Measurements from ENCODE around the gene RNF135. TPM values are rescaled to one million over a fixed set of nuclear protein-coding genes. Genes with fewer than 3 reads are reported as not detected.
A peak's percentile ranks its signal among the peaks of the same experiment; 100 is the strongest.

RNF135 gene
- total RNA-seq, 1 donor from 2014 or later = 4.2 TPM

DNA sequence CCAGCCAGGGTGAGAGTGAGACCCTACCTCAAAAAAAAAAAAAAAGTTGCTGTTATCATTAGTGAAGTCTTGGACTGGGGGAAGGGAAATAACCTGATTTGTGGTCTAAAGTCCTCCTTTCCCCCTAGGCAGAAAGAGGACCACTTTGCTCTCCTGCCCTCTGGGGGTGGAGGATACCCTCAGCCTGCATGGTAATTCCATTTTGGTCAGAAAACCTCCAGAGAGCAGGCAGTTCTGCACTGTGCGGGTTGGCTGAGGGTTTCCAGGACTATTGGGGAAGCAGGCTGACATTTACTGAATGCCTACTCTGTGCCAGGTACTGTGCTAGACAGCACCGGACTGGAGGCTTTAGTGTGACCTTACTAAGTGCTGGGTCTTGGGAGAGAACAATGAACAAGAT lies 46.5 kb upstream of the RNF135 start:
- TF ChIP-seq EZH2 (IDR thresholded peaks at IDR 0.05) = no peak
- TF ChIP-seq, protein P1, sequence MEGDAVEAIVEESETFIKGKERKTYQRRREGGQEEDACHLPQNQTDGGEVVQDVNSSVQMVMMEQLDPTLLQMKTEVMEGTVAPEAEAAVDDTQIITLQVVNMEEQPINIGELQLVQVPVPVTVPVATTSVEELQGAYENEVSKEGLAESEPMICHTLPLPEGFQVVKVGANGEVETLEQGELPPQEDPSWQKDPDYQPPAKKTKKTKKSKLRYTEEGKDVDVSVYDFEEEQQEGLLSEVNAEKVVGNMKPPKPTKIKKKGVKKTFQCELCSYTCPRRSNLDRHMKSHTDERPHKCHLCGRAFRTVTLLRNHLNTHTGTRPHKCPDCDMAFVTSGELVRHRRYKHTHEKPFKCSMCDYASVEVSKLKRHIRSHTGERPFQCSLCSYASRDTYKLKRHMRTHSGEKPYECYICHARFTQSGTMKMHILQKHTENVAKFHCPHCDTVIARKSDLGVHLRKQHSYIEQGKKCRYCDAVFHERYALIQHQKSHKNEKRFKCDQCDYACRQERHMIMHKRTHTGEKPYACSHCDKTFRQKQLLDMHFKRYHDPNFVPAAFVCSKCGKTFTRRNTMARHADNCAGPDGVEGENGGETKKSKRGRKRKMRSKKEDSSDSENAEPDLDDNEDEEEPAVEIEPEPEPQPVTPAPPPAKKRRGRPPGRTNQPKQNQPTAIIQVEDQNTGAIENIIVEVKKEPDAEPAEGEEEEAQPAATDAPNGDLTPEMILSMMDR (IDR thresholded peaks at IDR 0.05) = peak; percentile 5
- no peaks in the 10 kb centered on the region for H3K36me3 Mint-ChIP-seq
- DNase-seq (ENCODE audit: low spot score) = no peak
- H3K27me3 Mint-ChIP-seq (ENCODE audit: insufficient read depth, low read depth) = peaks cover 46% of the 10 kb centered on the region
- no peak overlapping the region for H3K4me2 ChIP-seq
- H4K20me1 ChIP-seq (ENCODE audit: low read depth) = no peaks in the 10 kb centered on the region
- H3K4me3 ChIP-seq = no peak overlapping the region
- H3K4me1 Mint-ChIP-seq = peaks cover 20% of the 10 kb centered on the region
- no peak overlapping the region for H3K9ac ChIP-seq
- H3K4me1 ChIP-seq = no peaks in the 10 kb centered on the region
- peaks cover 8% of the 10 kb centered on the region for H3F3A ChIP-seq (ENCODE audit: low read depth)
- H3K27ac Mint-ChIP-seq = no peak overlapping the region
- H3K9me3 Mint-ChIP-seq = no peaks in the 10 kb centered on the region
- H3K36me3 ChIP-seq = no peaks in the 10 kb centered on the region
- H3K9me3 ChIP-seq (ENCODE audit: low read depth) = no peaks in the 10 kb centered on the region
- no peak overlapping the region for H3K27ac ChIP-seq
- no peak overlapping the region for H3K4me3 Mint-ChIP-seq
- H3K27me3 ChIP-seq = peaks cover 58% of the 10 kb centered on the region
- no peaks in the 10 kb centered on the region for H3K79me2 ChIP-seq (ENCODE audit: low read depth)
- no peak overlapping the region for H2AFZ ChIP-seq (replicated peaks)

DNA sequence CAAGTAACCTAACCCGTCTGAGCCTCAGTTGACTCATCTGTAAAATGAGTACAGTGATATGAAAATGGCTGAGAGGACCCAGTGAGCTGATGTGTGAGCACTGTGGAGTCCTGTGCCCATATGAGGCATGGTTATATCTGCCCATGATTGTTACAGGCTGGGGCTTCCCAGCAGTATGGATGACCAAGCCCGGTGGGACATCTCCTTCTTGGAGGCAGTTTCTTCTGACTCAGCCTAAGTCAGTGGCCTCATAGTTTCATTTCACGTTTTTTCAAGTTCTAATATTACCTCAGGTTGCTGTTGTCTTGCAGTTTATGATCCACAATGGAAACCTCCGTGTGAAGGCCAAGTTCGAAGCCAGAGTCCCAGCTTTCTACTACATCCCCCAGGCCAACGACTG lies 44.3 kb upstream of the RNF135 start:
- H3K27ac ChIP-seq = no peak overlapping the region
- no peaks in the 10 kb centered on the region for H3K79me2 ChIP-seq (ENCODE audit: low read depth)
- no peaks in the 10 kb centered on the region for H3K36me3 Mint-ChIP-seq
- no peaks in the 10 kb centered on the region for H3K9me3 ChIP-seq (ENCODE audit: low read depth)
- no peak overlapping the region for H2AFZ ChIP-seq (replicated peaks)
- H3K4me1 ChIP-seq = no peaks in the 10 kb centered on the region
- TF ChIP-seq EZH2 (IDR thresholded peaks at IDR 0.05) = no peak
- TF ChIP-seq, protein P1 (IDR thresholded peaks at IDR 0.05) = no peak
- no peak for TF ChIP-seq EZH2phosphoT487 (IDR thresholded peaks at IDR 0.05)
- H3K4me3 Mint-ChIP-seq = no peak overlapping the region
- peaks cover 44% of the 10 kb centered on the region for H3K27me3 ChIP-seq
- peaks cover 8% of the 10 kb centered on the region for H3K4me1 Mint-ChIP-seq
- no peak overlapping the region for H3K9ac ChIP-seq
- H3F3A ChIP-seq (ENCODE audit: low read depth) = peaks cover under 1% of the 10 kb centered on the region
- H3K36me3 ChIP-seq = no peaks in the 10 kb centered on the region
- no peak overlapping the region for H3K27ac Mint-ChIP-seq
- H4K20me1 ChIP-seq (ENCODE audit: low read depth) = no peaks in the 10 kb centered on the region
- H3K4me2 ChIP-seq = no peak overlapping the region
- H3K4me3 ChIP-seq = no peak overlapping the region
- H3K9me3 Mint-ChIP-seq = no peaks in the 10 kb centered on the region
- DNase-seq (ENCODE audit: low spot score) = no peak
- peaks cover 35% of the 10 kb centered on the region for H3K27me3 Mint-ChIP-seq (ENCODE audit: insufficient read depth, low read depth)

DNA sequence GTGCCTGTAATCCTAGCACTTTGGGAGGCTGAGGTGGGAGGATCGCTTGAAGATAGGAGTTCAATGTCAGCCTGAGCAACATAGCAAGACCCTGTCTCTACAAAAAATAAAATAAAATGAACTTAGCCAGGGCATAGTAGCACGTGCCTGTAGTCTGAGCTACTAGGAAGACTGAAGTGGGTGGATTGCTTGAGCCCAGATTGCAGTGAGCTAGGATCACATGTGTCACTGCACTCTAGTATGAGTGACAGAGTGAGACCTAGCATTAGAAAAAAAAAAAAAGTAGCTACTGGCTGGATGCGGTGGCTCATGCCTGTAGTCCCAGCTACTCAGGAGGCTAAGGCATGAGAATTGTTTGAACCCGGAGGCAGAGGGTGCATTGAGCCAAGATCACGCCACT lies 43.1 kb upstream of the RNF135 start:
- no peaks in the 10 kb centered on the region for H3K79me2 ChIP-seq (ENCODE audit: low read depth)
- no peaks in the 10 kb centered on the region for H3K9me3 Mint-ChIP-seq

More for the DNA sequence above, 43.1 kb upstream of the RNF135 start:
- DNase-seq (ENCODE audit: low spot score) = no peak
- Mint-ChIP-seq H3K36me3 (no peaks in the 10 kb centered on the region), H3K4me3 (no peak overlapping the region), H3K27ac (no peak overlapping the region), H3K27me3 (ENCODE audit: insufficient read depth, low read depth) (peaks cover 29% of the 10 kb centered on the region), H3K4me1 (peaks cover 6% of the 10 kb centered on the region)
- Histone ChIP-seq H3K27me3 (peaks cover 31% of the 10 kb centered on the region), H3K27ac (no peak overlapping the region), H3F3A (ENCODE audit: low read depth) (no peaks in the 10 kb centered on the region), H3K9me3 (ENCODE audit: low read depth) (no peaks in the 10 kb centered on the region), H4K20me1 (ENCODE audit: low read depth) (no peaks in the 10 kb centered on the region), H3K4me2 (no peak overlapping the region), H2AFZ (replicated peaks) (no peak overlapping the region), H3K4me1 (no peaks in the 10 kb centered on the region), H3K9ac (no peak overlapping the region), H3K4me3 (no peak overlapping the region), H3K36me3 (no peaks in the 10 kb centered on the region)
- TF ChIP-seq, protein P1 (IDR thresholded peaks at IDR 0.05) = no peak
- TF ChIP-seq EZH2 (IDR thresholded peaks at IDR 0.05) = no peak
- TF ChIP-seq EZH2phosphoT487 (IDR thresholded peaks at IDR 0.05) = no peak

Measured in neural progenitor cell (in vitro differentiated cells).